NK-92 treated with Interleukin-12 subunit alpha and Interleukin-12 subunit beta, amount 100 ng/mL, for 24 hours (cell line): ENCODE measurements around the gene DHDDS.

Experiments
- DNase-seq: peaks from one replicate; lab custom pipeline; 2025; lab: John Stamatoyannopoulos, UW

The DHDDS gene

DNA sequence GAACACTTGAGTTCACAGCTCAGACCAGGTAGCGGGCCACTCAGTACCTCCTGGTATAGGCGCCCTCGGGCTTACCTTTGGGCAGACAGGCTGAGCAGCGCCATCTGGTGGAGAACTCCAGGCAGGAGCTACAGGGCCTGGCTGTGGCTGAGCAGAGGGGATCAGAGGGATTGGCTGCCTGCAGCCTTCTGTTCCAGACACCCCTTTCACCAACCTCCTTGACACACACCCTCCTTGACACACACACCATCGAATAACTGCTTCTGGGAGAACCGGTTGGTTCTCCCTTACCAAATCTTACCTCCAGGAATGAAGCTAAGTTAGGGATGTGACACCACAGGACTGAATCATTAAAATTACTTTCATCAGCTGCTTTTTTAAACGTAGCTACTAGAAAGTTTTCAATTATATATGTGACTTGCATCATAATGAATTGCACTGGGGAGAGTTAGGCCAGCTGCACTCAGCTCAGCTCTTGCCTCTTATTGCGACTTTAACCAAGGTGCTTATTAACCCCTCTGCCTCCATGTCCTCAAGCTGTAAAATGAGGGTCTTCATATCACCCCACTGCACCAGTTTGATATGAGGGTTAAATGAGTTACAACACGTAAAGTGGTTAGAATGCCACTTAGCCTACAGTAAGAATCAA, 14.9 kb upstream of the DHDDS start:
- DNase-seq = peak; percentile 70

DNA sequence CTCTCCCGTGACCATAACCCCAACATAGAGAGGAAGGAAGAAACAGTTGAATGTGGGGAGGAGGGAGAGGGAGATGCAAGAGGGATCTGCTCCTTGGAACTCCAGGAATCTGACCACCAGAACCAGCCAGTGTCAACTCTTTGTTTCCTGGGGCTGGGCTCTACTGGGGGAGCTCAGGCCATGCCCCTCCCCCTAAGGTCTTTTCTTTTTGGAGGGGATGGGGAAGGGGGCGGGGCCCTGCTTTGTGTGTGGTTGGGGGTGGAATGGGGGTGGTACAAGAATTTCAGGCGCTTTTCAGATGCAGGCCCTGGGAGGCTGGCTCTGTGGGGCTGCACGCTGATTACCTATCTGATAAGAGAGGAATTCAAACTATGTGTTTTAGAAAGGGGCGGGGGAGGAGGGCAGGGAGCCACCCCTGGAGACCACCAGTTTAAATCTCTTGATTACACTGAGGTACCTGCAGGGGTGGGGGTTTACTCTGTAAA, 13.2 kb upstream of the DHDDS start:
- no peak for DNase-seq

DNA sequence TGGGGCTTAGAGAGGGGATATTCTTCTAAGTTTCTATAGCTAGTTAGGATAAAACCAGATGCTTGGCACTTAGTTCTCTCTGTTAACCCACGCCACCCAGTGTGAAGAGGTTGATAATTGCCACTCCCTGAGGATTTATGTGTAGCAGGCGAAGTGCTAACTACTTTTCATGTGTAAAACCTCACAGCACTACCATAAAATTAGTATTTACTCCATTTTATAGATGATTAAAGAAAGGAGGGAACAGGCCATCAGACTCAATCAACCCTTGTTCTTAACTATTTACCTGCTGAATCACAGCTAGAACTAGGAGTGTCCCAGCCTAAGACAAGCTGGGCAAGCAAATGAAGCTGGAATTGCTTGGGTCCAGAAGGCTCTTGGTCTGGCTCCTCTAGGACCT, 12.6 kb upstream of the DHDDS start:
- no peak for DNase-seq

DNA sequence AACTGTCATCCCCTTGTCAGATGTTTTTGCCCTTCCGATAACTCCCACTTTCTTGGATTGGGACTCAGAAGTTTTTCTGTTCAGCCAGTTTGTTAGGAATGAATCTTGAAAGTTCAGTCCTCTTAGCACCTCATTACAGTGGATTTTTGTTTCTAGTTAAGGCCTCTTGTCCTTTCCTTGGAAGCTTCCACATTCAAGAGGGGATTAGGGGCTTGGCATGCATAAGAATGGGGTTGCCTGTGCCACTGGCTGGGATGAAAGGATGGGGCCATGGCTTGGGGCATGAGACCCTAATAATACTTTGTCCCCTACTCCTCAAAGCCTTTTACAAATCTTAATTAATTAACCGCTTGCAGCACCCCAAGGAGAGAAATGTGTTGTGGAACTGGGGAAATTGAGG, 2.4 kb upstream of the DHDDS start:
- DNase-seq = no peak

DNA sequence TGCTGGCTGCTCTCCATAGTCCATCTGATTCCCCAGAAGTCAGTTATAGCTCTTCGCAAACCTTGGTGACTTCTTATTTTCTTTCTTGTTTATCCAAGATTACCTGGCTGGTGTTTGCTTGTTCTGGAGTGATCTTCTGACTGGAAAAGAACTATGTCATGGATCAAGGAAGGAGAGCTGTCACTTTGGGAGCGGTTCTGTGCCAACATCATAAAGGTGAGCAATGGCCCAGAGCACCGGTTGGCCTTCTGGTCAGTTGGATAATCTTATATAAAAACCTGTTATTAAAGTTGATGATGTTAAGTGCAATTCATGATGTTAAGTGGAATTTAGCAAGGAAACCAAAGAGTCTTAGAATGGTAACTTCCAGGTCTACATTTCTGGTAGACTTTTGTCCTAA, 672 bp downstream of the DHDDS start:
- no peak for DNase-seq

DNA sequence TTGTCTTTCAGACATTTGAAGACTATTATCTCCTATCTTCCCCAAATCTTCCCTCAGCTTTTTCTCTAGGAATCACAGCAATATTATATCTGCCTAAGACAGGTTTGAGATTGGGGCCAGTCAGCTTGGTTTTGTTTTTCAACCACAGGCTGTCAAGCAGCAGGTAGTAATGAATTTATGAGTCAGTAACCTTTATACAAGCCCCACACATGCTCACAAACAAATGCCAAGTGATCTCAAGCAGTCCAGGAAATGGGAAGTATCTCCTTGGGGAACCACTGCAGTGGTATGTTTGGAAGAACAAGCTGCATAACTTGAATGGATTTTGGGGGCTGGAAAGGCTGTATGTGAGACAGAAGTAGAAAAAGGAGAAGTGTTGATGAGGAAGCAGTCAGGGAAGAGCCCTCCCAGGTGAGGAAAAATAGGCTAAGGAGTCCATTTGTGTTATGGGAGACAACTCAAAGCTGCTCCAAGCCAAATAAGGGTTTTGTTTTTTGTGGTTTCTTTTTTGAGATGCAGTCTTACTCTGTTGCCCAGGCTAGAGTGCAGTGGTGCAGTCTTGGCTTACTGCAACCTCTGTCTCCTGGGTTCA, 2.1 kb downstream of the DHDDS start:
- no peak for DNase-seq

DNA sequence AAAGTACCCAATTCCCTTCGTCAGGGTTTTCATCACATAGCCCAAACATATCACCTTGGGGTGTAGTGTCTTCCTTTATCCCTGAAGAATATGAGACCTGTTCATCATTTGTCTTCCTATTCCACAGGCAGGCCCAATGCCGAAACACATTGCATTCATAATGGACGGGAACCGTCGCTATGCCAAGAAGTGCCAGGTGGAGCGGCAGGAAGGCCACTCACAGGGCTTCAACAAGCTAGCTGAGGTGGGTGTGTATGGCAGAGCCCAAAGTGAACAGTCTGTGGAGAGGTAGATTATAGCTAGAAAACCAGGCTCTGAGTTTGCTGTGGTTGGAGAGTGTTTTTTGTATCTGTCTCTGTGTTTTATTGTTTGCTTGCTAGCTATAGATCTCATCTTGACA, 5.9 kb downstream of the DHDDS start:
- DNase-seq = no peak

DNA sequence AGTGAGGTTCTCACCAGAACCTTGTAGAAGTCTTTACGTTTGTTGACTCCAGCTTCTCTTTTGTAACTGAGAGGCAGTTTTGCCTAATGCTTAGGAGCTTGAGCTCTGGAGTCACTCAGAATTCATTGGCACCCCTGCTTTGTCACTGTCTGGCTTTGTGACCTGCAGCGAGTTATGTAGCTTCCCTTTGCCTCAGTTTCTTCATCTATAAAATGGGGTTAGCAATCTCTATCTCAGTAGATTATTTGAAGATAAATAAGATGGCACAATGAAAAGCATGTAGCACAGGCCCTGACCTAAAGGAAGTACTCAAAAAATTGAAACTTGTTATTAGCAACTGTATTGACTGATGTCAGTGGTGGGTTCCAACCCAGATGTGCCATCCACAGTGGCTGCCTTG, 8.1 kb downstream of the DHDDS start:
- no peak for DNase-seq

DNA sequence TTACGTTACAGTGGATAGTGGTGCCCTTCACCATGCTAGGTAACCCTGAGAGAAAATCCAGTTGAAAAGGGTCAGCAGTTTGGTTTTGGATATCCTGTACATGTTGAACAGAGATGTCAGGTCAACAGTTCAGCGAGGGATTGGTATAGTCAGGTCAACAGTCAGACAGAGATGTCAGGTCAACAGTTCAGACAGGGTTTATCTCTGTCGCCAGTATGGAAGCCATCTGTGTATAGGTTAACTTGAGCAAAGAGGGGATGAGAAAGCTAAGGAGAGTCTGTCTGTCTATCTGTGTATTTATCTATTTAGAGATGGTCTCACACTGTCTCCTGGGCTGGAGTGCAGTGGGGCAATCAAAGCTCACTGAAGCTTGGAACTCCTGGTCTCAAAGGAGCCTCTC, 17.7 kb downstream of the DHDDS start:
- no peak for DNase-seq

DNA sequence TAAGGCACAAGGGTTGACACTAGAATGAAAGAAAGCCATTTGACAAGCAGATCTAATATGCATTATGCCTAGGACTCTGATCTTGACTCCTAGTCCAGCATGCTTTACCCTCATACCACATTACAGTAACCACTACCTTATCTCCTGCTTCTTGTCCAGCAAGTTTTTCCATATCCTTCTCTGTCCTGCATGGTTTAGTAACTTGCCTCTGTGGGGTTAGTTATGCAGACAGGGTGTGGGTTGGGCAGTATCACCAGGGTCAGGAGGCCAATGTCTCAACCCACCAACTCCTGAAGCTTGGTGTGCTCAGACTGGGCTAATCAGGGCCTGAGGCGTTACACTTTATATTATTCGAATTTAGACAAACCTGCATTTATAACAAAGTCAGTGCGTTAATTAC, 18.8 kb downstream of the DHDDS start:
- DNase-seq = no peak

DNA sequence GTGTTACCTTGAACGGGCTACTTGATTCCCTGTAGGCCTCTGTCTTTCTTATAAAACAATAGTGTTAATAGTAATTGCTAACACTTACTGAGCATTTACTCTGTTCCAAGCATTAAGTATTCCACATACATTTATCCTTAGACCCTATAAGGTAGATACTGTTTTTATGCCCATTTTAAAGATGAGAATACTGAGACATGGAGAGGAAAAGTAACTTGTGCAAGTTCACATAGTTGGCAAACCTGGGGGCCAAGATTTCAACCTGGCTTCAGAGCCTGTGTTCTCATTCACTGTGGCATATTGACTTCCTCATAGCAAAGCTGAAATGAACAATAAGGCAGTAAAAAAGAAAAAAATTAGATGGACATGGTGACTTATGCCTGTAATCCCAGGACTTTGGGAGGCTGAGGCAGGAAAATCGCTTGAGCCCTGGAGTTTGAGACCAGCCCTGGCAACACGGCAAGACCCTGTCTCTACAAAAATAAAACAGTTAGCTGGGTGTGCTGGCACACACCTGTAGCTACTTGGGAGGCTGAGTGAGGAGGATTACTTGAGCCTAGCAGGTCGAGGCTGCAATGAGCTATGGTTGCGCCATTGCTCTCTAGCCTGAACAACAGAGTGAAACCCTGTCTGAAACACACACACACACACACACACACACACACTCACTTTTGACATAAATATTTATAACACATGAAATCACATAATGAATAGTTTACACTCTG, 20.5 kb downstream of the DHDDS start:
- DNase-seq = no peak

DNA sequence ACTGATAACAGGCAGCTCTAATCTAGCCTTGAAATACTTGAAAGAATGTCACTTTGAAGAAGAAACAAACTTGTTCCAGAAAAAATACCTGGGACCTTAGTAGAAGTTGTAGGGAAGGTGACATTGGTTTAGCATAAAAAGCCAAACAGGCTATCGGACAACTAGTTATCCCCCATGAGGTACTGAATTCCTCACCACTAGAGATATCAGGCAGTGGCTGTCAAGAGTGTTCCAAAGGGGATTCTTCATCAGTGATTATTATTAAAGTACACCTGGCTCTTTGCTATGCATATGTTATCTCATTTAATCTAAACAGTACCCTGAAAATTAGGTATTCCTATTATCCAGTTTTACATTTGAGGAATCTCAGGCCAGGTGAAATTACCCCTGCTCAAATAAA, 27.0 kb downstream of the DHDDS start:
- no peak for DNase-seq

DNA sequence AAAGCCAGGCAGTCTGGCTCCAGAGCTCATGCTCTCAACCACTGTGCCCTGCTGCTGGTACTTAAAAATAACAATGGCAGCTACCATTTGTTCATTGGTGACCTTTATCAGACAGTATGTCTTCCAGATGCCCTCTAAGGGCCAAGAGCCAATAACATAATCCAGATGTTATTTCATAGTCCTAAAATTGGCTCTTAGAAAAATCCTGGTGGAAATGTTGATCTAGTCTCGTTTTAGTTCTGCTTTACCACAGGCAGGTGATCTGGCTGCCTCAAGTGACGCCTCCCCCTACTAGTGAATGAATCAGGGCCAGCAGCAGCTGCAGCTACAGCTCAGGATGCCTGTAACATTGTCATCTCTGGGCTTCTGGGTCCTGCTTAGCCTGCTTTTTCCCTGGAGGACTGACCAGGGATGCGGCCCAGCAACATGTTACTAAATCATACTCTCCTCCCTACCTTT, 27.5 kb downstream of the DHDDS start:
- no peak for DNase-seq

DNA sequence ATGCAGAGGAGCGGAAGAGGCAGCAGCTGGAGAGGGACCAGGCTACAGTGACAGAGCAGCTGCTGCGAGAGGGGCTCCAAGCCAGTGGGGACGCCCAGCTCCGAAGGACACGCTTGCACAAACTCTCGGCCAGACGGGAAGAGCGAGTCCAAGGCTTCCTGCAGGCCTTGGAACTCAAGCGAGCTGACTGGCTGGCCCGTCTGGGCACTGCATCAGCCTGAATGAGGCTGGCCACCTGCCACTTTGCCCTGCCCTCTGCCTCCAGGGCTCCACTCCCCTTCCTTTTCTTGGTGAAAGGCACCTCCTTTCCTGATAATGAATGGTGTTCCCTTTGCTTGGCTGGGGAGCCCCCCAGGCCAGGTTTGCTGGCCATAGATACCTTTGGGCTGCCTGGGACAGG, 36.8 kb downstream of the DHDDS start:
- DNase-seq = no peak

DNA sequence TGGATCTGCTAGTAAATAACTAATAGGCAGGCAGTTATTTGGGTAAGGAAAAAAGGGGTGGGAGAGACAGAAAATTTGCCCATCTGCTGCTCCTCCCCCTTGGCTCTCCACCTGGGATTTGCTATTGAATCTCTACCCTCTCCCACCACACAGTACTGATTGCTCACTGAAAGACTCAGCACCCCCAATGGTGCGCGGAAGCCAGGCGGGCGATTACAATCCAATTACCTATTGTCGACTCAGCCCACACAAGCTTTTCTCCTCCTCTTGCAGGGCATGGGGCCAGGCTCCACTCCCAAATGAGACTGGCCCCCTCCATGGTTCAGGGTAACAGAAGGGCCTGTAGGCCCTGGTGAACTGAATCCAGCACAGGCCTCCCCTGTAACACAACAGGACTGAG, 37.4 kb downstream of the DHDDS start:
- no peak for DNase-seq

DNA sequence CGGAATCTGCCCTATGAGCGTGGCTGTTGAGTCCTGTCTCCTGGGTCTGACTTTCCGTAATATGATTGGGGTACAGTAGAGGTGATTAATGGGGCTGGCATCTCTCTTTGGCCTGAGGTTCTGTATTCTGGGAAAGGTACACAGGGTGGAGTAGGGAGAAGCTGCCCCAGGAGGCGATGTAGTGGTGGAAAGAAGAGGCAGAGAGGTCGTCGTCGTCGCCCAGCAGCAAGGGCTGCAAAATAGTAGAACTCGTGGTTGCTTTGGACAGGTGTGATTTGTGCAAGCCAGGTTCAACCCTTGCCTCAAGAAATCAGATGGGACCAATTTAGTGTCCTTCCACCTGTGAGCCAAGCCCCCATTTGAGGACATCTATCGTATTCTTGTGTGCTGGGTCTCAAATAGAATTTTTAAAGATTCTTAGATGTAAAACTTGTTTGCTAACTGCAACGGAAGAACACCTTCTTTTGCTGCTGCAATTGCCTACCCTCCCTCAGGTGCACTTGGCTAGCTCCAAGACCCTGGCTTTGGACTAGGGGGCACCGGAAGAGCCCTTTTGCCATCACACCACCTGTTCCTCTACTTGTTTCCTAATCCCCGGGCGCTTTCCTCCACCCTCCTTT, 38.9 kb downstream of the DHDDS start:
- no peak for DNase-seq

DNA sequence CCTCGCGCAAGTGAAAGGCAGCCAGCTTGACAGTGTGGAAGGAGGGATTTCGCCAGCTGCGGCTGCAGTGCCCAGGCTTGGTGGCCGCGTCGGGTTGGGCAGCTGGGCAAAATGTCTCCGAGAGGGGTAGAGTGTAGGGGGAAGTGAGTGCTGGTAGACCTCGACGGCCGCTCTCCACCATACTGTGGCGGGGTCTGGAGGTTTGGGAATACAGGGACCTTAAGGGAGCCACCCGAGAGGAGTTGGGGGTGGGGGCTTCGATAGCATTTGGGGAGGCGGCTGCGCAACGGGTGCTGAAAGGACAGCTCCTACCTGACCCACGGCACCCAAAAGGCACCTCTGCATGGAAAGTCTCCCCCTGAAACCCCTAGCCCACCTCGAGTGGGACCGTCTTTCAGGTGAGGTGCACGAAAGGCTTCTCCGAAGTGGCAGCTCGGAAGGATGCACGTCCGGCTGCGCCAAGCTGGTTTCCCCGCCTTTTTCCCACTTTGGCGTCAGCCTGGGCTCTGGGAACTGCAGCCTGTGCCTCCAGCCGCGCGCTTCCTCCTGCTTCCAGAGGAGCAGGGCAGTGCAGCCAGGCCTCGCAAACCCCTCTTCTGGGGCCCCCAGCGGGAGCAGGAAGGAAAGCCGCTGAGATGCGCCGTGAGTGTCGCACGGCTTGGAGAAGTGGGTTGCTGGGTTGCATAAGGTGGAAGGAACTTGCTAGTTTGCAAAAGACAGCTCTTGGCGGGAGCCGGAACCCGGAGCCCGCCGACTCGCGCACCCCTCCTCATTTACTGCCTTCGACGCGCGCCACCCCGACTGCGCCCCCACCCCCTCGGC, 39.6 kb downstream of the DHDDS start:
- peak; percentile 59 for DNase-seq

DNA sequence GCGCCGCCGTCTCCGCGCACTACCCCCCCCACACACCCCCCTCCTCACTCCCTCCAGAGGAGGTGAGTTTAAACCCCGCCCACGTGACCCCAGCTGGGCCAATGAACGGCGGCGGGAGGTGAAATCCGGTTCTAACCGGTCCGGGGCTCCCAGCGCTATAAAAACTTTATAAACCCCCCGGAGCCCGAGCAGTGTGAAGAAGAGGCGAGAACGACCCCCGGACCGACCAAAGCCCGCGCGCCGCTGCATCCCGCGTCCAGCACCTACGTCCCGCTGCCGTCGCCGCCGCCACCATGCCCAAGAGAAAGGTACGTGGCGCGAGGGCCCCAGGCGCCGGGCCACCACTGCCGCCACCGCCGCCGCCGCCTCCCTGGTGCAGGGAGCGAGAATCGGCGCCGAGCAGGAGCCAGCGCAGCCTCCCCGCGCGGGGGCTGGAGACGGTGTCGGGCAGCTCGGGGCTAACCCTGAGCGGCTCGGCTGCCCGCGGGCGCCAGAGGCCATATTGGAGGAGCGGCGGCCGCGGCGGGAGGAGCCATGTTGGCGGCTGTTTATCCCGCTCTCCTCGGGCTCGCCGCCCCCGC, 40.3 kb downstream of the DHDDS start, which contains the start of gene HMGN2:
Gene HMGN2, plus strand, starts transcription at position 121 of the 581 bp plus-strand sequence. Its CDS starts 173 bp downstream, at position 294.
- DNase-seq = peak; percentile 88

DNA sequence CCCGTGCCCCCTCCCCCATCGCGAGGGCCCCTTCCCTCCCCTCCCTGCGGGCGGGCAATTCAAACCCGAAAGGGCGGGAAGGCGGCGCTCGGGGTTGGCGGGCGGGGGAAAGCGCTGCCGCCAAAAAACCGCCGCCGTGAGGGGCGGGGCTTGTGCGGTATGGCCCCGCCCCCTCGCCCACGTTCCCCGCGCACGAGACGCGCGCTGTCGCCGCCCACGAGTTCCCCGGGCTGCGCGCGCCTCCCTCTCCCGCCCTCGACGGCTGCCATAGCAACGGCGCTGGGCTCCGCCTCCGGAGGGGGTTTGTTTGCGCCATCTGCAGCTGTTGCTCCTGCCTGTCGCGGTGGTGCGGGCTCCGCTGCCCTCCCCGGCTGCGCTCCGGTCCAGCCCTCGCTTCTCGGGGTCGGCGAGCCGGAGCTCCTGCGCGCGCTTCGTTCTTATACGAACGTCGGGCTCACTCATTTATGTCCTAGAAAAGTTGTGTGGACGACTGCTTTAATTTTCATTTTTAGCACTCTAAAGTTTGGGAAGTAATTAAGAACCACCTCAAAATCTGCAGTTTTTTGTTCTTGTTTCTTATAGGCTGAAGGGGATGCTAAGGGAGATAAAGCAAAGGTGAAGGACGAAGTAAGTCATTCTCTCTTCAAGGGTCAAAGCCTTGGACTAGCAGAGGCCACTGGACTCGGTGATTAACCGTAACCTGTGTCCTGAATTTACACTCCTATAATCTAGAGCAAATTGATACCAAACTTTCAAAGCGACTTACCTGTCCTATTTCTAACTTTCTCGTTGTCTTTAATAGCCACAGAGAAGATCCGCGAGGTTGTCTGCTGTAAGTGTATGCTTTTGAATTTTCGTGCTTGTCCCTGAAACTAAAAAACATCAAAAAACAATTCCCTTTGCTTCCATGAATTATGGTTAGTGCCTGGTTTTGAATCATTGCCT, 41.1 kb downstream of the DHDDS start:
- peak; percentile 93 for DNase-seq

DNA sequence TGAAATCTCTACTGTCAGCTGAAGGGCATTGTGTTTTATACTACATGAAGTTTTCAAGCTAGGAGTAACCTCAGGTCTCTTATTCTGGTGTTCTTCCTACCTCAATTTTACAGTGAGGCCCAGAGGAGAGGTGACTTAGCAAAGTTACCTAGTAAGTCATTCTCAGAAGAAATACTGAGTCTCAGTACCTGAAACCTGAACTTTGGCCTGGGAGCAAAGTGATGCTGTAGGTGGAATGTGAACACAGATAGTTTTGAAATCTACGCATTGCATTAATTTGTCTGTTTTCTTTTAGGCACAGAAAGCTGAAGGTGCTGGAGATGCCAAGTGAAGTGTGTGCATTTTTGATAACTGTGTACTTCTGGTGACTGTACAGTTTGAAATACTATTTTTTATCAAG, 42.7 kb downstream of the DHDDS start:
- no peak for DNase-seq
